ENCODE measurements around the gene SYT8. TPM values are rescaled to one million over a fixed set of nuclear protein-coding genes. Genes with fewer than 3 reads are reported as not detected.

SYT8 gene
- total and polyA plus RNA-seq, 2 of the 8 experiments (the other 6 are each of a cell fraction or from before 2014, with no cell fraction given), result not detected

DNA sequence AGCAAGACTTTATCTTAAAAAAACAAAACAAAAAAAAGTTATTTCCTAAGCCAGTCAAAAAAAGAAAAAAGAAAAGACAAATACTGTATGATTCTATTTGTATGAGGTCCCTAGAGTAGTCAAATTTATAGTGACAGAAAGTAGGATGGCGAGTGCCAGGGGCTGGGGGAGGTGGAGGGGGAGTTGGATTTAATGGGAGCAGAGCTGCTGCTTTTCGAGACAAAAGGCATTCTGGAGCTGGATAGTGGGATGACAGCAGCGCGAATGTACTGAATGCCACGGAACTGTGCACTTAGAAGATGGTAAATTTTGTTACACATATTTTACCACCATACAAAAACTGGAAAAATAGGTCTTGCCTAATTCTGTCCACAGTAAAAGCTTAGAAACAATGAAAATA lies 17.8 kb upstream of the SYT8 start (continued):
- TF ChIP-seq PHF8 (conservative IDR thresholded peaks at IDR 0.05; ENCODE audit: low read depth, low read length), result no peak
